ENCODE measurements around the gene FHDC1. TPM values are rescaled to one million over a fixed set of nuclear protein-coding genes. Genes with fewer than 3 reads are reported as not detected.

FHDC1 gene
- total RNA-seq, 1 donor: under 0.01 TPM

DNA sequence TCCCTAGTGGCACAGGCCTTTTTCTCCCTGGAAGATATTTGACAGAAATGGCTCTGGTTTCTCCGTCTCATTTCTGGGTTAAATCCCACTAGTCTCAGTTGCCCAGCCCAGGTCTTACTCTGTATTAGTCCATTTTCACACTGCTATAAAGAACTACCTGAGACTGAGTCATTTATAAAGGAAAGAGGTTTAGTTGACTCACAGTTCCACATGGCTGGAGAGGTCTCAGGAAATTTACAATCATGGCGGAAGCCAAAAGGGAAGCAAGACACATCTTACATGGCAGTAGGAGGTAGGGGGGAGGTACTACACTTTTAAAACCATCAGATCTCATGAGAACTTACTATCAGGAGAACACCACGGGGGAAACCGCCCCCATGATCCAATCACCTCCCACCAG, 81.9 kb downstream of the FHDC1 start:
- no peaks in the 10 kb centered on the region for H3K4me1 ChIP-seq (ENCODE audit: insufficient read depth, low read length)
- H3K27me3 ChIP-seq (ENCODE audit: insufficient read depth, low read length): no peaks in the 10 kb centered on the region
- H3K9me3 ChIP-seq (ENCODE audit: low read depth, low read length): no peaks in the 10 kb centered on the region
- H3K4me3 ChIP-seq (ENCODE audit: low read length): no peak overlapping the region

DNA sequence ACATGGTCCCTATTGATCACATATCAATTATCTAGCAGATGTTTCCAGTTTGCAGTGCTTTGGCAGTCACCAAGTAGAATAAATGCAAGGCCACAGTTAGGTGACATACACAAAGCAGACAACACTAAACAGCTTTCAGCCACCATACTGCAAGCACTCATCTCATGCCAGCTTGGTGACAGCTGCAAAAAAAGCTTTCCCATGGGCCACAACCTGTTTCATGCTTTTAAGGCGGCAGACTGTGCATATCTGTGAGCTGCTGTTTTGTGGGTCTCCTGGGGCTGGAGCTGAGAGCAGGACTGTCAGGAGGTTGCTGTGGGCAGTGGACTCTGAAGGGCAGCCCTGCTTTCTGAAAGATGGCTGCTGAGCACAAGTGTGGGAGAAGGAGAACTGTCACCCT, 82.6 kb downstream of the FHDC1 start:
- H3K9me3 ChIP-seq (ENCODE audit: low read depth, low read length): no peaks in the 10 kb centered on the region
- no peaks in the 10 kb centered on the region for H3K4me1 ChIP-seq (ENCODE audit: insufficient read depth, low read length)
- H3K27me3 ChIP-seq (ENCODE audit: insufficient read depth, low read length): no peaks in the 10 kb centered on the region
- no peak overlapping the region for H3K4me3 ChIP-seq (ENCODE audit: low read length)

DNA sequence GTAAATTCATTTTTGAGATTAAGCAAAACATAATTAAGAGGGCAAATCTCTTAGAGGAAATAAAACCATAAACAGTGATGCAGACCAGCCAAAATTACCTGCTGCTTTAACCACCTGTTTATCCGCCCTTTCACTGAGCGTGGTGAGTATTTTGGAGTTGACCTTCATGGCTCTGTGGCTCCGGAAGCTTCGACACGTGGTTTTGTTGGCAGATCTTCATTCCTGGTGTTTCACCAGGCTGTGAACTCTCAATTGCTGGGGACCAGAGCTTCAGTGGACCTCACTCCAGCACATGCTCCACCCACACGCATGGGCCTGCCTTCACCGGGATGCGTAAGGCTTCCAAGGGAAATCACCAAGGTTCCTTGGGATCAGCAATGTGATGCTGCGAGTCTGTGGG, 83.8 kb downstream of the FHDC1 start:
- Histone ChIP-seq H3K4me3 (ENCODE audit: low read length) (no peak overlapping the region), H3K9me3 (ENCODE audit: low read depth, low read length) (no peaks in the 10 kb centered on the region), H3K27me3 (ENCODE audit: insufficient read depth, low read length) (no peaks in the 10 kb centered on the region), H3K4me1 (ENCODE audit: insufficient read depth, low read length) (no peaks in the 10 kb centered on the region)

DNA sequence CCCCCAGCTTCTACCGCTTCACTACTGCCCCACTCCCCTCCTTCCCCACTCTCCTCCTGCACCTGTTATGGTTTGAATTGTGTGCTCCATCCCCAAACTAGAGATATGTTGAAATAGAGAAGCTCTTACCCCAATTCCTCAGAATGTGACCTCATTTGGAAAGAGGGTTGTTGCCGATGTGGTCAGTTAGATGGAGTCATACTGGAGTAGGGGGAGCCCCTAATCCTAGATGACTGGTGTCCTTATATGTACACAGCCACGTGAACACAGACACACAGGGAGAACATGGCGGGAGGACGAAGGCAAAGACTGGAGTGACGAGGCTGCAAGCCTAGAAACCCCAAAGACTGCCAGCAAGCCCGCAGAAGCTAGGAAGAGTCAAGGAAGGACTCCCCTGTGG, 84.3 kb downstream of the FHDC1 start:
- Histone ChIP-seq H3K27me3 (ENCODE audit: insufficient read depth, low read length) (no peaks in the 10 kb centered on the region), H3K4me1 (ENCODE audit: insufficient read depth, low read length) (no peaks in the 10 kb centered on the region)

DNA sequence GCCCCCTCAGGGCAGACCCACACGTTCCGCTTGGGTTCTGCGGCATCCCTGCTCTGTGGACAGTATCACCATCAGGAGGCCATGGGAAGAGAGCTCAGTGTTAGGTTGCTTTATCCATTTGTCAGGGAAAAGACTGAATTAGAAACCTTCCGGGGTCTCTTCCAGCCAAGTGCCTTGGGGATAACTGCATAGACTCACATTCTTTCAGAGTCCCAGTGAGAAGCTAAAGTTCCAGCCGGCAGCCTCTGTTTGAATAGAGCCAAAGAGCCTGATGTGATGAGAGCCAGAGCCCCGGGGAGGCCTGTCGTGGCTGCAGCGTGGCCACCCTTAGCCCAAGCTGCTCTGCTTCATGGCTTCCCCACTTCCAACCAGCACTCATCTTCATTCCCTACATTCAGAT, 85.2 kb downstream of the FHDC1 start:
- Histone ChIP-seq H3K27me3 (ENCODE audit: insufficient read depth, low read length) (no peaks in the 10 kb centered on the region), H3K4me1 (ENCODE audit: insufficient read depth, low read length) (no peaks in the 10 kb centered on the region), H3K9me3 (ENCODE audit: low read depth, low read length) (no peaks in the 10 kb centered on the region), H3K4me3 (ENCODE audit: low read length) (no peak overlapping the region)

More for the DNA sequence above, 84.3 kb downstream of the FHDC1 start:
- H3K9me3 ChIP-seq (ENCODE audit: low read depth, low read length): no peaks in the 10 kb centered on the region
- H3K4me3 ChIP-seq (ENCODE audit: low read length): no peak overlapping the region

DNA sequence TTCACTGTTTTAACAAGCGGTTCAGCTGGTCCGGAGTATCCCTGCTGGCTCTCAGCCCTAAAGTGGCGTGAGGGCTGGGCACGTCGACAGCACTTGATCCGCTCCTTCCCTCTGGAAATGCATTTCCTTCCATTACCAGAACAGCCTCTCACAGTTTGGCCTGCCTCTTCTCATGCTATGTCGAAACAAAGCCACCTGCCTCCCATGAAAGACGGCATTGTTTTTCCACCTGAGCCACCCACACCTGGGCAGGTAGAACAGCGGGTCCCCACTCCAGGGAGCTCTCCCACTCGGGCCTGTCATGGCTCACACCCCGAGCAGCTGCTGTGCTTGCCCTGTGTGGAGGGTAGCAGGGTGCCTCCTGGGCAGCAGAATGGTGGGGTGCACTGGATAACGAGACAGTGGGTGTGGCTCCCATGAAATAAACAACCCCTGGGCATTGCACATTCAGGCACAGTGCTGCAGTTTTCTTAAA, 86.2 kb downstream of the FHDC1 start:
- Histone ChIP-seq H3K4me3 (ENCODE audit: low read length) (no peak overlapping the region), H3K27me3 (ENCODE audit: insufficient read depth, low read length) (no peaks in the 10 kb centered on the region), H3K4me1 (ENCODE audit: insufficient read depth, low read length) (no peaks in the 10 kb centered on the region), H3K9me3 (ENCODE audit: low read depth, low read length) (no peaks in the 10 kb centered on the region)

DNA sequence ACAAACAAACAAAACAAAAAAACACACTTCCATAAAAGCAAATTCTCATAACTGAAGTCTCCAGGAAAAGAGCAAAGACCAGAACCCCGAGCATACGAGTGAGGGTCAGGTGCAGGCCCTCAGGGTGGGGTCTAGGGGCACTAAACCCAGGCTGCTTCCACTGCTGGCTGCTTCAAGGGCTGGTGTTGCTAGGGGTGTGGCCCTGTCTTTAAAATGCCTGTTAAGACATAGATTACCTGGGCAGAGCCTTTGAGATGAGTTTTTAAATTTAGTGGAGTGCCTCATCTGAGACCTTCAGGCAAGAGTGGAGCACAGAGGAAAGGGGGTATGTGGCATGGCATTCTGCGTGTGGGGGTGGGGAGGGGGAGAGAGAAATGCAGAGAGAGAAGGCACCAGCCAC, 87.0 kb downstream of the FHDC1 start:
- Histone ChIP-seq H3K9me3 (ENCODE audit: low read depth, low read length) (no peaks in the 10 kb centered on the region), H3K27me3 (ENCODE audit: insufficient read depth, low read length) (no peaks in the 10 kb centered on the region)

DNA sequence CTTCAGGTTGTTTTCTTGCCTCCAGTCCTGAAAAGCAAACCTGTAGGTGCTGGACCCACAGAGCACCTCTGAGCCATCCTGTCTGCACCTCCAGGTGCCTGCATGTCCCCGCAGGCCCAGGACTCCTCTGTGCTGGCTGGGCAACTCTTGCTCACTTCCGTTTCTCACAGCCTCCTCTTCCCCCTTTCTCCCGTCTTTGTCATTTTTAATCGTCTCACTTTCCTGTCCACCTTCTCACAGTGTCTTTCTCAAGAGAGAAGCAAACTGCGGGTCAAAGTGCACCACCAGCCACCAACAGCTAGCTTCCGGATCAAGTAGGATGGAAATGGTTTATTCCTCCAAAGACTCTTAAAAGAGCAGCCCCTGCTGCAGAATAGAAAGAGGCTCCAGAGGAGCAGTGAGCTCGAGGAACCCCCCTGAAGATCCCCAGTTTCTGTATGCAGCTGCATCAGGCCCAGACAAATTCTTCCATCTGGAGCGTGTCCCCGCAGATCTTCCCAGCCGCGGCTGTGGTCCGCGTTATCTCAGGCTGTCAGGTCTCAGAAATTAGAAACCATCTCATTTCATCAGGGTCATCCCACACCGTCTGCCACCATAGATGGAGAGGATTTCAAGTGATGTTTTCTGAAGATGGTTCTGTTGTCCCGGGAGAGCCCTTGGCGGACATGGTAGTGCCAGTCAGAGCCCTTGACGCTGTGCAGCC, 87.7 kb downstream of the FHDC1 start:
- no peaks in the 10 kb centered on the region for H3K4me1 ChIP-seq (ENCODE audit: insufficient read depth, low read length)
- H3K9me3 ChIP-seq (ENCODE audit: low read depth, low read length): no peaks in the 10 kb centered on the region
- no peak overlapping the region for H3K4me3 ChIP-seq (ENCODE audit: low read length)
- H3K27me3 ChIP-seq (ENCODE audit: insufficient read depth, low read length): no peaks in the 10 kb centered on the region

More for the DNA sequence above, 87.0 kb downstream of the FHDC1 start:
- Histone ChIP-seq H3K4me1 (ENCODE audit: insufficient read depth, low read length) (no peaks in the 10 kb centered on the region), H3K4me3 (ENCODE audit: low read length) (no peak overlapping the region)

DNA sequence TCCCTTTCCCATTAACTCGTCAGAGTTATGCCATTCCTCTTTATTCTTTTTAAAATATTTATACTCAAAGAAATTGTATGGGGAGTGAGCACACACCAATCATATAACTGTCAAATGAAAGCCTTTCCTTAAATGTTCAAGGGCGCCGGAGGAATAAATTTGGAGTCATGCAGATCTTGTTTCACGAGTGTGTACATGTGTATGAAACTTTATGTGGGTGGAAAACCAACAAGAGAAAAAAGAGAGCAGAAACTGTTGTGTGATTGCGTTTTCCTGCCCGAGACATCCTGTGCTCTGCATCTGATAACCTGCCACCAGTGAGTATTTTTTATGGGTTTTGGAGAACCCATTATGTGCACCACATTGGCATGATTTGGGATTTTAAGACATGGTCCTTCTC, 88.3 kb downstream of the FHDC1 start:
- H3K27me3 ChIP-seq (ENCODE audit: insufficient read depth, low read length): no peaks in the 10 kb centered on the region
- no peaks in the 10 kb centered on the region for H3K9me3 ChIP-seq (ENCODE audit: low read depth, low read length)
- H3K4me3 ChIP-seq (ENCODE audit: low read length): no peak overlapping the region

DNA sequence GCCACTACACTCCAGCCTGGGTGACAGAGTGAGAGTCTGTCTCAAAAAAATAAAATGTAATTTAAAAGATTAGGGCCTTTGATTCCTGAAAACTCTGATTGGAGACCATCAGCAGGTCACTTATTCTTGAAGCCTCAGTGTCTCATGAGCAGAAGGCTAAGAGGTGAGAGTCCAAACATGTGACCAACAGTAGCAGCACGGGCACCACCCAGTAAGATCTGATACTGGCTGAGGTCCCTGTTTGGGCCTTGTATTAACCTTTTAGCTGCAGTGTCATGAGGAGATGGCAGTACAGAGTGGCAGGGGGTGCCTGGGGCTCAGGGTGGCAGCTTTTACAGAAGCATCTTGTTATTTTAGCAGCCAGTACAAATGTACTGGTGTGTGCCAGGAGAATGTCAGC, 89.3 kb downstream of the FHDC1 start:
- no peak overlapping the region for H3K4me3 ChIP-seq (ENCODE audit: low read length)
- H3K27me3 ChIP-seq (ENCODE audit: insufficient read depth, low read length): no peaks in the 10 kb centered on the region
- H3K4me1 ChIP-seq (ENCODE audit: insufficient read depth, low read length): no peaks in the 10 kb centered on the region
- no peaks in the 10 kb centered on the region for H3K9me3 ChIP-seq (ENCODE audit: low read depth, low read length)

More for the DNA sequence above, 88.3 kb downstream of the FHDC1 start:
- H3K4me1 ChIP-seq (ENCODE audit: insufficient read depth, low read length): no peaks in the 10 kb centered on the region

DNA sequence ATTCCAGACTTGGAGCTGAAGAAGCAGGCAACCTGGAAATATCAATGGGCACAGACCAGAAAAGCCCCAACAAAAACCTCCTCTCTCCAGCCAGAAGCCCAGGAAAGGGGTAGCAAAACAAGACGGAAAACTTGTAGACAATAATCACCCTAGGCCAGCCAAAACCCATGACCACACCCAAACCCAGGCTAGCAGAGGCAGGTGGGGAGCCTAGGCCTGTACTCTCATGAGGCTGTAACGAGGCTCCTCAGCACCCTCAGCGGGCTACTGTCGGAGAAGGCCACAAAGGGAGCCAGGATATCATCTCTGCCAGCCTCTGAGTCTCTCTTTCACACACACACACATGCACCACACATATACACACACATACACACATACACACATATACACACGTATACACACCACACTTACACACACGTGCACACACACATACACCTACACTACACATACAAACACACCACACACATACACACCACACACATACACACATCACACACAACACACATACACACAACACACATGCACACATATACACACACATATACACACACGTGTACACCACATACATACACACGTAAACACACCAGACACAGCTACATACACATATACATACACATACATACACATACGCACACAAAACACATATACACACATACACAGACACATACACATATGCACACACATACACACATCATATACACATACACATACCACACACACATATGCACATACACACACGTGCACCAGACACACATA, 90.6 kb downstream of the FHDC1 start:
- H3K9me3 ChIP-seq (ENCODE audit: low read depth, low read length): no peaks in the 10 kb centered on the region
- H3K27me3 ChIP-seq (ENCODE audit: insufficient read depth, low read length): no peaks in the 10 kb centered on the region
- H3K4me3 ChIP-seq (ENCODE audit: low read length): no peak overlapping the region
- H3K4me1 ChIP-seq (ENCODE audit: insufficient read depth, low read length): no peaks in the 10 kb centered on the region

DNA sequence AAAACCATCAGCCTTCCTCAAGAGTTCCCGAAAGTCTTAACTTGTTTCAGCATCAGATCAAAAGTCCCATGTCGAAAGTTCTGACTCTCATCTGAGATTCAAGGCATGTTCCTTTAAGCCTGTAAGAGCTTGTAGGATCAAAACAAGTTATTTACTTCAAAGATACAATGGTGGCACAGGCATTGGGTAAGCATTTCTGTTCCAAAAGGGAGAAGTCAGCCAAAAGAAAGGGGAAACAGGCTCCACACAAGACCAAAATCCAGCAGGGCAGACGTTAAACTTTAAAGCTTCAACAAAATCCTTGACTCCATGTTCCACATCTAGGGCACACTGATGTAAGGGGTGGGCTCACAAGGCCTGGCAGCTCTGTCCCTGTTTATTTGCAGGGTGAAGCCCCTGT, 91.7 kb downstream of the FHDC1 start:
- Histone ChIP-seq H3K4me1 (ENCODE audit: insufficient read depth, low read length) (no peaks in the 10 kb centered on the region), H3K27me3 (ENCODE audit: insufficient read depth, low read length) (no peaks in the 10 kb centered on the region), H3K4me3 (ENCODE audit: low read length) (no peak overlapping the region), H3K9me3 (ENCODE audit: low read depth, low read length) (no peaks in the 10 kb centered on the region)

DNA sequence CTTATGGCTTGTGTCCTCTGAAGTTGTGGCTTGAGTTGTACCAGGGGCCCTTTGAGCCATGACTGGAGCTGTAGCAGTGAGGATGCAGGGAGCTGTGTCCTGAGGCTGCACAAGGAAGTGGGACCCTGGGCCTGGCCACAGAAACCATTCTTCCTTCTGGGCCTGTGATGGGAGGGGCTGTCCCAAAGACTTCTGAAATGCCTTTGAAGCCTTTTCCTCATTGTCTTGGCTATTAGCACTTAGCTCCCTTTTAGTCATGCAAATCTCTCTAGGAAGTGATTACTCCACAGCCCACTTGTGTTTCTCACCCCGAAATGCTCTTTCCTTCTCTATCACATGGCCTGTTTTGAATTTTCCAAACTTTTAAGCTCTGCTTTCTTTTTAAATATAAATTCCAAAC, 92.4 kb downstream of the FHDC1 start:
- H3K27me3 ChIP-seq (ENCODE audit: insufficient read depth, low read length): no peaks in the 10 kb centered on the region
- H3K4me1 ChIP-seq (ENCODE audit: insufficient read depth, low read length): no peaks in the 10 kb centered on the region
- no peaks in the 10 kb centered on the region for H3K9me3 ChIP-seq (ENCODE audit: low read depth, low read length)
- no peak overlapping the region for H3K4me3 ChIP-seq (ENCODE audit: low read length)
